Sigmoid colon (tissue), 7 donors: ENCODE data around the gene ORC4. TPM values are rescaled to one million over a fixed set of nuclear protein-coding genes. Genes with fewer than 3 reads are reported as not detected.
A peak's percentile ranks its signal among the peaks of the same experiment; 100 is the strongest.
"Not testable (repeated sequence)": the region's sequence is repeated elsewhere in the genome, so short reads cannot be mapped to it uniquely, and the experiment has no call there.

Source experiments
- DNase-seq: peaks from one replicate; pipeline ENCODE4 v3.0.0-alpha.2; 2019
- H3K27ac ChIP-seq, 4 donors: fragments of 200-600 bp; sonication (generic); one replicate each; pipeline ENCODE4 v1.5.1; 2016 to 2019; ENCODE audit warnings: mild to moderate bottlenecking in 1 of 4
- H3K27me3 ChIP-seq, 3 donors: fragments of 200-600 bp; sonication (generic); one replicate each; pipeline ENCODE4 v1.5.1; 2019; ENCODE audit warnings: mild to moderate bottlenecking in 1 of 3
- H3K36me3 ChIP-seq, 4 donors: fragments of 200-600 bp; sonication (generic); one replicate each; pipeline ENCODE4 v1.5.1; 2016 to 2019
- H3K4me1 ChIP-seq, 4 donors: fragments of 200-600 bp; sonication (generic); one replicate each; pipeline ENCODE4 v1.5.1; 2017 to 2019
- H3K4me3 ChIP-seq, 4 donors: fragments of 200-600 bp; sonication (generic); one replicate each; pipeline ENCODE4 v1.5.1; 2017 to 2019; ENCODE audit warnings: mild to moderate bottlenecking in 2 of 4, moderate library complexity in 1 of 4
- H3K9me3 ChIP-seq, 4 donors: fragments of 200-600 bp in 3 of 4; sonication (generic) in 3 of 4; one replicate each; pipeline versions ENCODE4 v1.5.1 to v1.6.1; 2013 to 2019
- CTCF ChIP-seq, 4 experiments: fragments of 450-650 bp in 3 of 4; fragments of 200-600 bp in 1 of 4; IDR thresholded peaks; one replicate each; pipeline ENCODE4 v1.5.1; 2016 to 2019; ENCODE audit warnings: antibody characterized with exemption in 4 of 4, mild to moderate bottlenecking in 3 of 4, moderate library complexity in 2 of 4
- EP300 ChIP-seq, 4 donors: sonication (generic); formaldehyde crosslinking; IDR thresholded peaks; one replicate each; pipeline ENCODE4 v1.6.1; 2017; ENCODE audit warnings: antibody characterized with exemption in 4 of 4
- POLR2A ChIP-seq, 2 donors: fragments of 450-650 bp; IDR thresholded peaks; one replicate each; pipeline ENCODE4 v1.6.1; 2016; ENCODE audit warnings: antibody characterized with exemption in 2 of 2, mild to moderate bottlenecking in 2 of 2, moderate library complexity in 2 of 2
- POLR2AphosphoS5 ChIP-seq, 4 donors: sonication (generic); formaldehyde crosslinking; IDR thresholded peaks; one replicate each; pipeline ENCODE4 v1.6.1; 2017; ENCODE audit warnings: antibody characterized with exemption in 4 of 4
- WGBS, 2 donors: extraction: QIAGEN DNeasy Blood & Tissue Kit; methylation state at CpG; one replicate each; pipeline ENCODE4 v1.1.7; 2013; 5-methylcytosine and 5-hydroxymethylcytosine counted together
- intact Hi-C: fragments of 100-400 bp; cut with DNase I; formaldehyde crosslinking; loops from one replicate; pipeline ENCODE4 v1.15.1; 2023
- polyA plus RNA-seq, 3 donors: library from polyadenylated mRNA; stranded (reverse); fragments of 200-250 nt; gene quantifications; one replicate each; pipeline ENCODE4 v1.2.3, GENCODE V29; 2013
- total RNA-seq, 4 donors: library from RNA; depleted of rRNA; stranded (reverse); fragments of >200 nt; gene quantifications; one replicate each; pipeline ENCODE4 v1.1.0, GENCODE V29; 2016
- donor health status: healthy with polysubstance abuse.
- donor health status: Bipolar disorder and iron deficiency.
- donor health status: healthy.

Gene ORC4
- total and polyA plus RNA-seq, 7 donors: 14.4 to 89.5 (median 61.8) TPM

GRCh38 chr2:147998203-147998602 lies 22.3 kb downstream of the ORC4 start:
- no peak overlapping the region for H3K27ac ChIP-seq
- H3K9me3 ChIP-seq: no peaks in the 10 kb centered on the region
- H3K36me3 ChIP-seq: peaks cover 0 to 4% (median 0%) of the 10 kb centered on the region in 4 donors
- H3K4me3 ChIP-seq: no peak overlapping the region
- no peaks in the 10 kb centered on the region for H3K27me3 ChIP-seq
- intact Hi-C loops: no loop called here
- H3K4me1 ChIP-seq: peaks cover 0 to 13% (median 5%) of the 10 kb centered on the region in 4 donors
- 85 to 92% methylated on average over 4 of the region's 4 CpGs for WGBS, 2 donors
- no peak for DNase-seq
- no peak for TF ChIP-seq EP300 (IDR thresholded peaks at IDR 0.05)
- TF ChIP-seq CTCF (IDR thresholded peaks at IDR 0.05): no peak
- no peak for TF ChIP-seq POLR2AphosphoS5 (IDR thresholded peaks at IDR 0.05)
- TF ChIP-seq POLR2A (IDR thresholded peaks at IDR 0.05): no peak

- Histone ChIP-seq H3K36me3 (peaks cover 0 to 4% (median 0%) of the 10 kb centered on the region in 4 donors), H3K4me3 (no peak overlapping the region), H3K27ac (no peak overlapping the region), H3K9me3 (no peaks in the 10 kb centered on the region), H3K27me3 (no peaks in the 10 kb centered on the region), H3K4me1 (peaks cover 0 to 15% (median 6%) of the 10 kb centered on the region in 4 donors)
- intact Hi-C loops: no loop called here
- no peak for DNase-seq
- TF ChIP-seq CTCF (IDR thresholded peaks at IDR 0.05) (no peak), POLR2AphosphoS5 (IDR thresholded peaks at IDR 0.05) (no peak)
Observed at GRCh38 chr2:147996828-147997227, 23.7 kb downstream of the ORC4 start.

GRCh38 chr2:147994965-147995364 lies 25.6 kb downstream of the ORC4 start:
- not testable (repeated sequence) for H3K27ac ChIP-seq, H3K4me3 ChIP-seq, H3K36me3 ChIP-seq, H3K27me3 ChIP-seq, H3K9me3 ChIP-seq, DNase-seq
- intact Hi-C loops: loop anchor here (5.0 kb wide), 1 partner anchor 207 kb away; no protein-coding TSS in a partner anchor
- H3K4me1 ChIP-seq: peaks cover 0 to 15% (median 6%) of the 10 kb centered on the region in 4 donors
- WGBS, 2 donors: 97 to 98% methylated on average over 7 of the region's 7 CpGs

GRCh38 chr2:147989809-147990403 lies 30.6 kb downstream of the ORC4 start:
- Histone ChIP-seq H3K27me3 (no peaks in the 10 kb centered on the region), H3K4me1 (peaks cover 0 to 5% (median 2%) of the 10 kb centered on the region in 4 donors), H3K4me3 (no peak overlapping the region), H3K36me3 (no peaks in the 10 kb centered on the region), H3K27ac (no peak overlapping the region), H3K9me3 (no peaks in the 10 kb centered on the region)
- 62 to 74% methylated on average over 4 of the region's 4 CpGs for WGBS, 2 donors
- no peak for DNase-seq
- TF ChIP-seq CTCF (IDR thresholded peaks at IDR 0.05) (peak; percentile 56 to 75 (median 63)), EP300 (IDR thresholded peaks at IDR 0.05) (no peak)
- intact Hi-C loops: loop anchor here (2.0 to 5.0 kb wide), 2 partner anchors 212 to 519 kb away; no protein-coding TSS in a partner anchor

GRCh38 chr2:147989102-147989501 lies 31.4 kb downstream of the ORC4 start:
- H3K4me3 ChIP-seq: no peak overlapping the region
- H3K9me3 ChIP-seq: no peaks in the 10 kb centered on the region
- peaks cover 0 to 5% (median 2%) of the 10 kb centered on the region in 4 donors for H3K4me1 ChIP-seq
- H3K36me3 ChIP-seq: no peaks in the 10 kb centered on the region
- WGBS, 2 donors: 93 to 95% methylated on average over 3 of the region's 3 CpGs
- TF ChIP-seq POLR2AphosphoS5 (IDR thresholded peaks at IDR 0.05): no peak
- H3K27me3 ChIP-seq: no peaks in the 10 kb centered on the region
- H3K27ac ChIP-seq: no peak overlapping the region
- no peak for DNase-seq
- intact Hi-C loops: no loop called here

GRCh38 chr2:147980940-147981528 lies 39.5 kb downstream of the ORC4 start:
- no peak for TF ChIP-seq POLR2AphosphoS5 (IDR thresholded peaks at IDR 0.05)
- no peak for TF ChIP-seq CTCF (IDR thresholded peaks at IDR 0.05)

More at GRCh38 chr2:147980940-147981528, 39.5 kb downstream of the ORC4 start:
- H3K9me3 ChIP-seq: no peaks in the 10 kb centered on the region
- WGBS, 2 donors: 97 to 98% methylated on average over 5 of the region's 5 CpGs
- no peak for DNase-seq
- intact Hi-C loops: no loop called here
- H3K4me1 ChIP-seq: peaks cover 0 to 20% (median 7%) of the 10 kb centered on the region in 4 donors
- H3K27me3 ChIP-seq: no peaks in the 10 kb centered on the region
- no peak overlapping the region for H3K4me3 ChIP-seq
- H3K36me3 ChIP-seq: no peaks in the 10 kb centered on the region
- no peak overlapping the region for H3K27ac ChIP-seq
